ENCODE results near the gene IRAK3.
A peak's percentile ranks its signal among the peaks of the same experiment; 100 is the strongest.
"Not testable (repeated sequence)": the region's sequence is repeated elsewhere in the genome, so short reads cannot be mapped to it uniquely, and the experiment has no call there.

IRAK3 gene

DNA sequence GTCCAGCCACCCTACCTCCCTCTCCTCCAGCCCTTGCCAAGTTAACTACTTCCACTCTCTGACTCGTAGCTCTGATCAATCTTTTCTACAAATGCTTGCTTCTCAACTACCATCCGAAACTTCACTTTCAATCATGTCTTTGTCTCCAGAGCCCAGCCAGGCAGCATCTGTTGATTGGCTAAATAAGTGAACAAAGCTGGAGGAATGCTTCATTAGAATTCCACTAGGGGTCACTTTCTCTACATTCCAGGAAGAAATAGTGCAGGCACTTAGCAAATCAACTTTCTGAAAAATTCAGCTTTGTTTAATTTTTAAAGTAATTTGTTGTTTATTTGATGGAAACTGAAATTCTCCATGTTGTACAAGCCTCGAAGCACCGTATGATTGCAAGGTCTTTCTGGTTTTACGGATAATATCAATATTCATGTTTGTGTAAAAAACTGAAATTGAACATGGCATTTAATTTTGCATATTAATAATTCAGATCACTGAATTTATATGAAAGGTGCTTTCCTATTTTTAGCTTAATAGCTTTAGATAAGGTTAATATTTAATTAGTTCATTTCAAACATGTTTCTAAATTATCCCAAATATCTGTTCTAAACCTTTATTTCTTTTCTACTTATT is 80.9 kb downstream of the IRAK3 start:
- no peak for DNase-seq

DNA sequence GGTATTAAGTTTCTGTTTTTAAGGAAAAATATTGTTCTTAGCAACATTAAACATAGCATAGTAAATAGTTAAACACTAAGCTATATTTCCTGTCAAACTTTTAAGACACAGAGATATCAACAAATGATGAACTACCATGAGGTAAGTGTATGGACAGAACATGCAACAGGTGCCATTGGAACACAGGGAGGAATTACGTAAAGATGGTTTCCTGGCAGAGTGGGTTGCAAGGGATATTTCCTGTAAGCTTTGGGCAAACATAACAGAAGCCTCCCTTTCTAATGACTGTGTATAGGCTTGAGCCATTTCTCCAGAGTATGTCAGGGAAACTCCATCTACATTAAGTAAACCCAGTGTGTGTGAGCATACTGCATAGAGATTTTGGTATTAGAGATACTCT is 81.6 kb downstream of the IRAK3 start:
- no peak for DNase-seq

DNA sequence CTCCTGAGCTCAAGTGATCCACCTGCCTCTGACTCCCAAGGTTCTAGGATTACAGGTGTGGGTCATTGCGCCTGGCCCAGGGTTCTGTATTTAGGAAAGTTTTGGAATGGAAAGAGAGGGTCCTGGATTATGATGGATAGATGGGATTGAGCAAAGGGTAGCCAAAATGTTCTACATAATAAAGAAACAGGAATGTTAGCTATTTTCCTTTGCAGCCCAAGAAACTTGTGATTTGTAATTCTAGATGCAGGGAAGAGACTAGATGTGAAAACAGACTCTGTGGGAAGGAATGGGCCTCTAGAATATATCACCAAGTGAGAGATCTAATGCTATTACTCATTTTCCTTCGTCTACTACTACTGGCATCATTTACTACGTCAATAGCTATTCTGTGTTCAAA is 83.6 kb downstream of the IRAK3 start:
- no peak for DNase-seq

DNA sequence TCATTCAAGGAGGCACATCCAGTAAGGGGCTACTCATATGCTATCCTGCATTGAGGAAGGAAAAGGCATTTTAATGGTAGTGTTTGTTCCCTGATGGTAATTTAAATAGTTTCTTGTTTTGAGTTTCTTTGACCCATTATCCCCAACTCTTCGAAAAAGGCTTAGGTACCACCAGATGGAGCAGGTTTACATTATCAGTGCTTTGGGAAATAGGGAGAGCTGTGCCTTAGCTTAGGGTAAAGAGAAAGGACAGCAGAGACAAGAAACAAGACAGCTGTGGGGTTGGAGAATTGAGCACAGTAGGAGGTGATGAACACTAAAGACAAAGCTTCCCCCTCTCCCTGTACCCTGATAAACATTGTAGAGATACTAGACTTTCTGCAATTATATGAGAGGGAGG is 84.1 kb downstream of the IRAK3 start:
- DNase-seq = no peak

DNA sequence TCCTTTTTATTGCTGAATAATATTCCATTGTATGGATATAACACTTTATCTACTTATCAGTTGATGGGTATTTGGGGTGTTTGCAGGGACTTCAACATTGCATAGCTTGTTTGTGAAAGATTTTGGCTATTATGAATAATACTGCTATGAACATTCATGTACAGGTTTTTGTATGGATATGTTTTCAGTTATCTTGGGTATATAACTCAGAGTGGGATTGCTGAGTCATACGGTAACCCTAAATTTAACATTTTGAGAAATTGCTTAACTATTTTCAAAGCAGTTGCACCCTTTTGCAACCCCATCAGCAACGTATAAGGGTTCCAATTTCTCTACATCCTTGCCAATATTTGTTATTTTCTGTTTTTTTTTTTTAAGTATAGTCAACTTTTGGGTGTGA is 86.0 kb downstream of the IRAK3 start:
- no peak for DNase-seq

DNA sequence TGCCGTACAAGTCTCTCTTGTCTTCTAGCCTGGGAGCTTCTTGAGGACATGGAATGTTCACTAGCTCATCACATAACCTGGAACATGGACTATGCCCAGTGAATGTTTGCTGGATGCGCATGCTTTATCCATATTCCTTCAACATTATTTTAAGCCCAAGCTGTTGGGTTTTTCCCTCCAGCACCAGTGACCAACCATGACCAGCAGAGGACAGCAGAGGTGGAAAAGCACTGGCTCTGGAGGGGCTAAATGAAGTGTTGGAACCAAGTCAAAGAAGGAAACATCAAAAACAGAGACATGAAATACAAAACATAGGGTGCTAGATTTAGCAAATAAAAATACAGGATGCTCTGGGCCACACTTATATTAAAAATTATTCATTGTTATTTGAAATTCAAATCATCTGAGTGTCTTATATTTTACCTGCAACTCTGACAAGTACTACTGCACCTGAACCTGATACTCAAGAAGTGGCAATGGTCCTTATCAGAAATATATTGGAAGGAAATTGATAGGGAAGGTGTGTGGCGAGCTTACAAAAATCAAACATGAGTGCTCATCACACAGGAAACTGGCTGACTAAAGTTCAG is 90.2 kb downstream of the IRAK3 start:
- DNase-seq = peak; percentile 50

DNA sequence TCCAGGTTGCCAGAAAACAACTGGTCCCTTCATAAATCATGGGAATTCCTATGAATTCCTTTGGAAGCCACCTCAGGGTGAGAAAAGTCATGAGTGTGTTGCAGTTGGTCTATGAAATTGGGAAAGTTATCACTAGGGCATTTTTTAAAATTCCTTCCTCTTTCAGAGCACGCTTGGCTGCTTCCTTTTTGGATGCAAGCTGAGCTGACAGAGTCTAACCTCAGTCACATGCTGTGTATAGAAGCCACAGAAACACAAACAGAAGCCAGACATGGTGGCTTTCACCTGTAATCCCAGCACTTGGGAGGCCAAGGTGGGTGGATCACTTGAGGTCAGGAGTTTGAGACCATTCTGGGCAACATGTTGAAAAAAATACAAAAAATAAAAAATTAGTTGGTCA is 91.5 kb downstream of the IRAK3 start:
- no peak for DNase-seq

DNA sequence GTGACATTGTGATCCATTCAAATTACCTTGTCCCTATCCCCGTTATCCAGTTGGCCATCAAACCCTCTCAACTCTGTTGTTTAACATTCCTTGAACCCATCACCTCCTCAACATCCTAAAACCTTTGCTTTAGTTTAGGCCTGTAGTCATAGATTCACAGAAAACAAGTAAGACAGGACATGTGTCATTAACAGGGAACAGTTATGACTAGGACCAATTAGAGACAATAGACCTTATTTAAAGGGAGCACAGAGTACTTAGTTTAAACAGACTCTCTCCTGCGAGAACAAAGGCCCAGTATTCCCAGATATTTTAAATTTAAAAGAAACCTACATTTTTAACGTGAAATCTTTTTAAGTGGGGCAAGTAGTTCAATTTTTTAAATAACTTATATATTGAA is 93.2 kb downstream of the IRAK3 start:
- no peak for DNase-seq

DNA sequence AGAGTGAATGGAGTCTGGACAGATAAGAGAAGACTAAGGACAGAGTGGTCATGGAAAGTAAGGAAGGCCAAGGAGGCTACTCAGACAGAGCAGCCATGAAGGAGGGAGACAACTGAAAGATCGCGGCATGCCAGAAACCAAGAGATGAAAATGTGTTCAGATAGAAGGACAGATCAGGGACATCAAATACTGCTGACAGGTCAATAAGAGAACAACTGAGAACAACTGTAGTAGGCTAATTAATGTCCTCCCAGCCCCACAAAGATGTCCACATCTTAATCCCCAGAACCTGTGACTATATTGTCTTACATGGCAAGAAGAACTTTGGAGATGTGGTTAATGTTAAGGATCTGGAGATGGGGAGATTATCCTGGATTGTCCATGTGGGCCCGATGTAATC is 98.3 kb downstream of the IRAK3 start:
- DNase-seq = no peak

DNA sequence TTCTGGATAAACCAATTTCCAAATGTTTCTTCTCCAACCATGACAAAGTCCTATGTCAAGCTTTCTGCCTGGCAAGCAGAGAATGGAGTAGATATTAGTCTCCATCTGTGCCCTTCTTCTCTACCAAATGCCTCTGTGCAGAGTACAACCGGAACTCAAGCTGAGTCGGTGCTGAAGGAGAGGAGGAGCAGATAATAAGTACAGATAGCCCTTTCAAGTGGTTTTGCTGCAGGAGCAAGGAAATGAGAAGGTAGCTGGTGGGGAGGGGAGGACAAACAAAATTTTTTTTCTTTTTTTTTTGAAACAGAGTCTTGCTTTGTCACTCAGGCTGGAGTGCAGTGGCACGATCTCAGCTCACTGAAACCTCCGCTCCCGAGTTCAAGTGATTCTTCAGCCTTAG is 99.1 kb downstream of the IRAK3 start:
- peak; percentile 39 for DNase-seq

DNA sequence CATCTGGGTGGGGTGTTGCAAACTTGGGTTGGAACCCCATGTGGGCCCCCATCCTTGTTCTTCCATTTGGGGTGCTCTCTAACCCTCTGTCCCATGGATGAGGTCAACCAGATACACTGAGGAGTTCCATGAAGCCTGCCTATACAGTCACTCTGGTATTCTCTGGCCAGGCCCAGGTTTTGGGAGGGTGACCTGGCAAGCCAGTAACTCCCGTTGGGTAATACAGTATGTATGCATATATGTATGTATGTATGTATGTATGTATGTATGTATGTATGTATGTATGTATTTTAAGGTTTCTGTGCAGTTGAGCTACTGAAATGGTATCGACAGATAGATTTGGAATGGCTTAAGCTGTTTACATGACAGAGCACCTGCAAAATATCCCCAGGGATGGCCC is 100.5 kb downstream of the IRAK3 start:
- no peak for DNase-seq

DNA sequence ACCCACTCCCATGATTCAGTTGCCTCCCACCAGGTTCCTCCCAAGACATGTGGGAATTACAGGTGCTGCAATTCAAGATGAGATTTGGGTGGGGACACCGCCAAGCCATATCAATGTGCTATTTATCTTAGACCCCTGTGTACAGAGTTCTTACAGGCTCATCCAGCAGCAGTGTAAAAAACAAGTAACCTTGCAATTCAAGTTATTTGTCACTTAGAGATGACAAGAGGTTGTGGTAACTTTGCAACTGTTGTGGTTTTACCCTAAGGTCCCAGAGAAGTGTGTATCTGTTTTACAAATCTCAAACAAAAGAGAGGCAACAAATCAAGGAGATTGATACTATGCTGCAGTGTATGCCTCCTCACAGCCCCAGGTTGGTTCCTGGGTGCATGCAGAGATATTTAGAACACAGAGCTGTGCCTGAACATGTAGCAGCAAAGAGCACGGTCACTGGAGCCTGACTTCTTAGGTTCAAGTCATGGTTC is 101.7 kb downstream of the IRAK3 start:
- DNase-seq = no peak

DNA sequence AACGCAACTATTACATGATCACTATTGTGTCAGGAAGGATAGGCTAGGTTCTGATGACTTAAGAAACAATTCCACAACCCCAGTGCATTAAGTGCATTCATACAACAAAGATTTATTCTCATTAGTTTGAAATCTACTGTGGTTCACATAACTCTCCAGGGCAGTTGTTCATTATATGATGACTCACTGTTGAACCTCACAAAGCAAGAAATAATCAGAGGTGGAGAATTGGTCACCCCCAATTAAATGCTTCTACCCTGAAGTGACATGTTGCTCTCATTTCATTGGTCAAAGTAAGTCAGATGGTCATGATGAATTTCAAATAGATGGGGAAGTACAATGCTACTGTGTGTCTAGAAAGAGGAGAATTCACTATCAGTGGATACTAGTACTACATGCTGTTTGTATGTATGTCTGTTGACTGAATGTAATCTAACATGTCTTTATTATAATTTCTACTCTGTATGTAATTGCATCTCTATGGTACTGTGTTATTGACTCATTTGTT is 107.2 kb downstream of the IRAK3 start:
- no peak for DNase-seq

DNA sequence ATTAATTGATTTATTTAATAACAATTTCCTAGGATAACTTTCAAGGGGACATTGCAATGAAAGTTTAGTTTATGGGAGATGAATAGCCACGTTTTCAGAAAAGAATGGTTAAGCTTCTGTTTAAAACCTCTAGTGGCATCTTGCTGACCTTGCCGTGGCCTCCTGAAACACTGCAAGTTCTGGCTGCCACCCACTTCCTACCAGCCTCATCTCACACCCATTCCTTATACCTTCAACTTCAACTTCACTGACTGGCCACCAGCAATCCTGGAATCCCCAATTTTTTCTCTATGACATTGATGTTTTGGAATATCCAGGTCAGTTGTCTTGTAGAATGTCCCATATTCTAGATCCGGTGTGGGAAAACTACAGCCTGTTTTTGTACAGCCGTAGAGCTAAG is 108.1 kb downstream of the IRAK3 start:
- no peak for DNase-seq

DNA sequence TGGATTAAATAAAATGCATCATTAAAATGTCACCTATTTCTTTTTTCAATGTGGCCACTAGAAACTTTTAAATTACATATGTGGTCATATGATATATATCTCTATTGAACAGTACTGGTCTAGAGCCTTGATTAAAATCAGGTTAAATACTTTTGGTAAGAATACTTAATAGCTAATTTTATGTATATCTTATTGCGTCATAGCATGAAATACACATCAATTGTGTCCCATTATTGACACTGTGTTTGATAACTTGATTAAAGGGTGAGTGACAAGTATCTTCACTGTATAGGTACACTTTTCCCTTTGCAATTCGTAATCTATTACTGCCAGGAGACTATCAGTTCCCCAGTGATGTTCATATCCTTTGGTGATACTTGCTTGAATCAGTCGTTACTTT is 108.9 kb downstream of the IRAK3 start:
- no peak for DNase-seq

DNA sequence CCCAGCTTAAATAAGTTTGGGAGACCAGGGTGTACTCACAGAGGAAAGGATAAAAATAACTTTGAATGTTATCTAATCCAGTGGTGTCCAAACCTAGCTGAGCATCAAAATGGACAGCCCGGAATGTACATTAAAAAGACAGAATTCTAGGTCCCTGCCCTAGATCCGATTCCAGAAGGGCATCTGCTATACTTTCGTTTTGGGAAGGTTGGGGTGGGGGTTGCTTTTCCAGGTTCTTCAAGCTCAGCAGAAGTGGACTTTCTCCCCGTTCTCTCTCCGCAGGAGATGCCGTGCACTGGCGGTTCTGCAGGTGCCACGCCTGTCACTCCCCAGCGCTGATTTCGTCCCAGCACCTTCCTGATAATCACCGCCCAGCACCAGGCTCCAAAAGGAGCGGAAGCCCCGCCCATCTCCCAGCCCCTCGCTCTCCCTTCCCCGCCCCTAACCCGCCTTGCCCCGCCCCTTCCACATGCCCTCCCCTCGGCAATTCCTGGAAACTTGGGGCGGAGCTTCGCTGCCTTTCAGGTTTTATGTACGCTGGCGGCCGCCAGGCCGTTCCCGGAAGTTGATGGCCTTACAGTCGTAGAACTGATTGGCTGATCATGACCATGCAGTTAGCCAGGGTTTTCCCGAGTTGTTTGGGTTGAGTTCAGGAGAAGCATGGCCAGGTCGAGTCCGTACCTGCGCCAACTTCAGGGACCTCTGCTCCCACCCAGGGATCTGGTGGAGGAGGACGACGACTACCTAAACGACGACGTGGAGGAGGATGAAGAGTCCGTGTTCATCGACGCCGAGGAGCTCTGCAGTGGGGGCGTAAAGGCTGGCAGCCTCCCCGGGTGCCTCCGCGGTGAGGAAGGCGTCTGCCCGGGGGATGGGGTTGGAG is 113.2 kb downstream of the IRAK3 start, which contains the start of gene HELB:
Gene HELB (plus strand): TSS at position 550 of the 883 bp plus-strand sequence. CDS start 111 bp downstream, at position 661.
- peak; percentile 95 for DNase-seq

DNA sequence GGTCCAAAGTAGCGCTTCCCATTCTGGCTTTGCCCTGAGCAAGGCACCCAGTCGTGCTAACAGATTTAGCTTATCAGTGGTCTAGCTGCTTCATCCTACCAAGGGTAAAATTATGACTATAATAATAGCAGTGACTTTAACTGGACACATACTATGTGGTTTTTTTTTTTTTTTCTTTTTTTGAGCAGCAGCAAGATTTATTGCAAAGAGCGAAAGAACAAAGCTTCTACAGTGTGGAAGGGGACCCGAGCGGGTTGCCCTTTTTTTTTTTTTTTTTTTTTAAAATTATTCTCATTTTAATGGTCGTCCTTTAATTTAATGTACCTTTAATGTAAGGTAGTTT is 113.8 kb downstream of the IRAK3 start:
- DNase-seq = no peak

DNA sequence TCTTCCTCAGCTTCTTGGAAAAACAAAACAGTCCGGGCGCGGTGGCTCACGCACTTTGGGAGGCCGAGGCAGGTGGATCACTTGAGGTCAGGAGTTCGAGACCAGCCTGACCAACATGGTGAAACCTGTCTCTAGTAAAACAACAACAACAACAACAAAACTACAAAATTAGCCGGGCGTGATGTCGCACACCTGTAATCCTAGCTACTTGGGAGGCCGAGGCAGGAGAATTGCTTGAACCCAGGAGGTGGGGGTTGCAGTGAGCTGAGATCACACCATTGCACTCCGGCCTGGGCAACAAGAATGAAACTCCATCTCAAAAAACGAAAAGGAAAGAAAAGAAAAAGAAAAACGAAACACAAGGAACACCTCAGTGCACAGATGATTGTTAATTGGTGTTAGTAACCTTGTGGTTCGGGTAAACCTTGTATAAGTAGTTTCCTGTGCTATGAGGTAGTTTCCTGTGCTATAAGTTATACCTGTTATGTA is 114.3 kb downstream of the IRAK3 start:
- DNase-seq = not testable (repeated sequence)
